Myocyte (in vitro differentiated cells): Measurements from ENCODE around the gene TF. TPM values are rescaled to one million over a fixed set of nuclear protein-coding genes. Genes with fewer than 3 reads are reported as not detected.

Experiments used
- DNase-seq: peaks from one replicate; pipeline ENCODE4 v3.0.0-alpha.2; 2012; ENCODE audit warnings: low read depth
- total RNA-seq: library from RNA; depleted of rRNA; stranded (reverse); fragments of >200 nt; gene quantifications from 2 replicates; pipeline ENCODE4 v1.2.3, GENCODE V29; 2014

Gene TF
- total RNA-seq, 1 donor from 2014 or later = 0.08 TPM

DNA sequence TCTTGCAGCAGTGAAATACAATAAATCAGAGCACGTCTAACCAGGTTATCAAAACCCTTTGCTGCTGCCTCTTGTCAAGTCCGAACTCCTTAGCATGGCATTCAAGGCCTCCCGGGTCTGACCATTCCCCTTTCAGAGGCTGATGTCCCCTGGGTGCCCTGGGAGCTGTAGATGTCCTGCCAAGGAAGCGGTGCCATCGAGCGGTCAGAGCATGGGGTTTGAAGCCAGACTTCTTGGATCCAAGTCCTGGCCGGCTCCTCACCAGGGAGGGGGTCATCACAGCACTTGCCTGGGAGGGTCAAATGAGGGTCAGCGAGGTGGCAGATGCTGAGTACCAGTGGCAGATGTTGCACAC, 496 bp downstream of the TF start:
- DNase-seq = no peak

- DNase-seq = no peak
Observed at GRCh38 chr3:133747373-133747772, 1.2 kb downstream of the TF start.

- no peak for DNase-seq
Observed at GRCh38 chr3:133747907-133748639, 1.9 kb downstream of the TF start.

DNA sequence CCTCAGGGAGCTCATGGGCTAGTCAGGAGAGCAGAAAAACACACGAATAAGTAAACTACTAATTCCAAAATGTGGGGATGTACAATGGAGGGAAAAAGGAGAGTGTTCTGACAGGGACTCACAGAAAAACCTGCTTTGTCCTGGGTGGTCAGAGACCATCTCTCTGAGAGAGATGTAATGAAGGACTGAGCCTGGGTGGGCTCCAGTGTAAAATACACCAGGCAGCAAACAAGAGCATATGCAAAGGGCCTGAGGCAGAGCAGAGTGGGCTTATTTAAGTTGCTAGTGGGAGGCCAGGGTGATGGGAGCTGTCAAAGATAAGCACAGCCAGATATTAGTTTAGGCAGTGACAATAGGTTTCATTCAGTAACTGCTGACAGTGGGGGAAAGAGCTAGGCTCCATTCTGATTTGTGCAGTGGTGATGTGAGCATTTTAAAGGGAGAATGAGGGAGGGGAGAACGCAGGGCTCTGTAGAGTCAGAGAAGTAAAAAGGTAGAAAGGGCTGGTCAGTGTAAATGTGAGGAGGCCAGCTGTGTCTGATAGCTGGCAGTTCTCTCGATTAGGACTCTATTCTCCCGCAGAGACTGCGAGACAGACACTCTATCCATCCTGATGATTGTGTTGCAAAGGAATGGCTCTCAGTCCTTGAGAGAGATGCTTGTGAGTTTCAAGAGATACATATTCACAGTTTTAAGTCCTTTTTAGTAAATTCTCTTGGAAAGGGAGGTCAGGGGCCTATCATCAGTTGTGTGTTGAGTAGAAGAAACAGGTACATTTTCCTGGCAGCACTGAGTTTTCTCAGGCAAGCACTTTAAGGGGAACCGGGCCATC, 3.5 kb downstream of the TF start:
- DNase-seq = no peak

DNA sequence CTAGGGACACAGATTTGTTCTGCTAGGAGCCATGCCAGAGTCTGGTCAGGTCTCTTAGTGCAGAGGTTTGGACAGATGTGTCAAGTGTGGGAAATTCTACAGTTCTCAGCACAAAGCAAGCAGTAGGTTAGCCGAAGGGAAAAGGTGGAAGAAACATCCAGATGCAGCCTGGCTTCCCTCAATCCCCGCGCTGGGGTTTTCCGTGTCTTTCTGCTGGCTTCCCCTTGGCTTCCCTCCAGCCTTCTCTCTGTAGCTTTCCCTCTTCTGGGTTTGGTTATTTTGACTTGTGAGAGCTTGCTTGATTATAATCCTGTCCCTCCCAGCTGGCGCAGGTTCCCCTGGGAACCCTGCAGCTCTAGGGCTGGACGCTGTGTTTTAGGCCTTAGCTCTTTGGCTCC, 4.1 kb downstream of the TF start:
- DNase-seq = peak; percentile 9

- DNase-seq = no peak
Observed at GRCh38 chr3:133753107-133753778, 7.0 kb downstream of the TF start.

DNA sequence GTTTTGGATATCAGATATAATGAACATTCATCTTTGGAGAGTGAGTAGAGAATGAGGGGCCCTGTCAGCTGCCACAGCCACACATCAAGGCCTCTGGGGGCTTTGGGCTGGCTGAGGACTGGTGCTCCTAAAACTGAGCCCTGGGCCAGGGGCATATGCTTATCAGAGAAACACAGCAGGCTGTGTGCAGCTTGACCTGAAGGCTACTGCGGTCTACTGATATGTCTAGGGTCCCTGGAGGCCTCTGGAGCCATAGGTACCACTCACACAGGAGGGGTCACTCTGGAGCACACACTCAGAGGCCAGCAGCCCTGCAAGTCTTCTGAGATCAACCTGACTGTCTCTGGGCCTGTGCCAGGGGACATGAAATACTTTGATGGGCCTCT, 7.6 kb downstream of the TF start:
- no peak for DNase-seq

- no peak for DNase-seq
Observed at GRCh38 chr3:133754455-133754854, 8.3 kb downstream of the TF start.

- no peak for DNase-seq
Observed at GRCh38 chr3:133754973-133755828, 9.0 kb downstream of the TF start.

GRCh38 chr3:133756716-133757694, 10.8 kb downstream of the TF start:
- DNase-seq = no peak

DNA sequence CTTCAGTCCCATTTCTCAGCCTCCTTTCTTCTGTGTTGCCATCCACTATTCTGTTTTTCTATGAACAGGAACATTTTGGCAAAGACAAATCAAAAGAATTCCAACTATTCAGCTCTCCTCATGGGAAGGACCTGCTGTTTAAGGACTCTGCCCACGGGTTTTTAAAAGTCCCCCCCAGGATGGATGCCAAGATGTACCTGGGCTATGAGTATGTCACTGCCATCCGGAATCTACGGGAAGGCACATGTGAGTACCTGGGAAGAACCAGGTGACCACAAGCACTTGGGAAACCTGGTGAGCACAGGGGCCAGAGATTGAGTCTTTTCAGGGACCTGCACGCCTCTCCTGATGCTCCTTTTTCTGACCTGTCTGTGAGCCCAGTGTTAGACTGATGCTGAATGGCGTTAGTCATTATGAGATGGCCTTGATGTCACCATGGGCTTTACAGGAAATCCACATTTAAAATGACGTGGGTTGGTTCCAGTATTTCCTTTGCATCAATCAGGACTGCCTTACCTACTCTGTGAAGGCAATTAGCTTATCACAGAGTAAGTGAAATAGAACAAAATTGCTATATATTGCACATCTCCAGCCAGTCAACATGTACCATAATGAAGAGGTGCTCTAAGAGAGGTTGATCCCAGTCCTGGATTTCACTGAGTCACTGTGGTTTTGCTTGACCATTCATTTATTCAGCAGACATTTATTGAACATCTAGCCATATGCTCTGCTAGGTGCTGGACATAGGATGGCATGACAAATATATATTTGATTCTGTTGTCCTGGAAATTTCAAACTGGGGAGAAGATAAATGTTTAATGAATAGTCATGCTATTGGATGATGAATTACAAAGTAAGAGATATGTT, 11.7 kb downstream of the TF start:
- no peak for DNase-seq

DNA sequence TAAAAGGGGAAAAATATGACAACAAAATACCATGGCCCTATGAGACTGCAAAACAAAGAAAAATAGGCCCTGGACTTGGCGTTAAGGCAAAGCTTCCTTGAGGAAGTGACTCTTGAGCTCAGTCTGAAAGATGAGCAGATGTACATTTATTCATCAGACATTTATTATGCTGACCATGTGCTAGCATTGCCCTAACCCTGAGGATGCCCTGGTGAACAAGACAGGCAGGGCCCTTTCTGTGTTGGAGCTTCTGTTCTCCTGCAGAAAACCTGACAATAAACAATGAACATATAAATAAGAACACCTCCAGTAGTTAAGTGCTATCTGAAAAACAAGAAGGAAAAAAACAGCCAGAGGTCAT, 12.4 kb downstream of the TF start:
- DNase-seq = no peak

- no peak for DNase-seq
Observed at GRCh38 chr3:133758964-133759739, 13.0 kb downstream of the TF start.

DNA sequence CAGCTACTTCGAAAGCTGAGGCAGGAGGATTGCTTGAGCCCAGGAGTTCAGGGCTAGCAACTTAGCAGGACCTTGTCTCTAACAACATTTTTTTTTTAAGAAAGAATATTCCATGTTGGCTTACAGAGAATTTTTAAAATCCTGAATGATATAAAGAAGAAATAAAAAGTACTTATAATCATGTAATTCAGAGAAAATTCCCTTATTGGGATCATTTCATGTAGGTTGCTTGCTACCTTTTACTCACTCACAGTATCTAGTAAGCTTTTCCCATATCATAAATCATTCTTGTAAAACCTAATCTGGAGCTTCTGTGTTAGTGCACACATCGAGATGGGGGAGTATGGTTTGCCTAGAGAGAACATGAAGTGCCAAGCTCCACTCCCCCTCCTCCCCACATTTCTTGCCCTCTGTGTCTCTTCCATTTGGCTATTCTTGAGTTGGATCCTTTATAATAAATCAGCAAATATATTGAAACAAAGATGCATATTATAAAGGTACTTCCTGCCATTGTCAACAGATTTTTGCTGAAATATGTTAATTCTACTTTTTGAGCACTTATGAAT, 13.6 kb downstream of the TF start:
- no peak for DNase-seq

DNA sequence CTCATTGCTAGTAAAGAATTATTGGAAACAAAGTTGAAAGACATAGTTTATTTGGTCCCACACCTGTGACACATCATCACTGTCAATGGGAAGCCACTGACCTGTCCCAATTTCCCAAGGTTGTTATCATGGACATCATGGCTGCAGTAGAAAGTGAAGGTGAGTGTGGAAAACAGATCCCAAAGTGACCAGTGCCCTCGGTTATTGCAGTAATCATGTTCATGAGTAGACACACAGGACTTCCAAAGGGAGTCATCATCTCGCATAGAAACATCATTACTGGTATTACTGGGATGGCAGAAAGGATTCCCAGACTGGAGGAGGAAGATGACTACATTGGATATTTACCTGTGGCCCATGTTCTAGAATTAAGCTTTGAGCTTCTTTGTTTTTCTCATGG, 14.7 kb downstream of the TF start:
- no peak for DNase-seq

GRCh38 chr3:133761605-133762484, 15.7 kb downstream of the TF start:
- DNase-seq = no peak

- no peak for DNase-seq
Observed at GRCh38 chr3:133762539-133762938, 16.3 kb downstream of the TF start.
